ENCODE results near the gene TPSG1. TPM values are rescaled to one million over a fixed set of nuclear protein-coding genes. Genes with fewer than 3 reads are reported as not detected.

Gene TPSG1
- total and polyA plus RNA-seq, 2 experiments from 2014 or later: 0.81 TPM; not detected in 1

DNA sequence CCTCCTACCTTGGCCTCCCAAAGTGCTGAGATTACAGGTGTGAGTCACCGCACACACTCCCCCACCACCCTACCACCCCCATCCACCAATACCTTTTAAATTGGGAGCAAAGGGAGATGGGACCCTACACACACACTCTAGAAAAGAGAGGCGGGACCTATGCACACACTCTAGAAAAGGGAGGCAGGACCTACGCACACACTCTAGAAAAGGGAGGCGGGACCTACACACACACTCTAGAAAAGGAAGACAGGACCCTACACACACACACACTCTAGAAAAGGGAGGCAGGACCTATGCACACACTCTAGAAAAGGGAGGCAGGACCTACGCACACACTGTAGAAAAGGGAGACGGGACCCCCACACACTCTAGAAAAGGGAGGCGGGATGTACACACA lies 49.7 kb upstream of the TPSG1 start:
- H4K20me1 ChIP-seq (replicated peaks; ENCODE audit: insufficient read depth): no peaks in the 10 kb centered on the region
- H3K4me1 Mint-ChIP-seq: peaks cover 2% of the 10 kb centered on the region
- H3K36me3 Mint-ChIP-seq (ENCODE audit: low read depth): peaks cover 5% of the 10 kb centered on the region; the same call in 1 of the 3 replicates
- no peak for TF ChIP-seq EZH2 (IDR thresholded peaks at IDR 0.05; ENCODE audit: low read depth, unreplicated experiment)
- no peak for TF ChIP-seq JUNB (IDR thresholded peaks at IDR 0.05; ENCODE audit: unreplicated experiment)
- no peak for TF ChIP-seq EZH2phosphoT487 (IDR thresholded peaks at IDR 0.05; ENCODE audit: unreplicated experiment)
- no peak for TF ChIP-seq ZNF331 (CRISPR knock-in tag; IDR thresholded peaks at IDR 0.05; ENCODE audit: low read depth)
- TF ChIP-seq NANOG (IDR thresholded peaks at IDR 0.05; ENCODE audit: borderline replicate concordance): no peak
- no peak for TF ChIP-seq ZNF462 (CRISPR knock-in tag; IDR thresholded peaks at IDR 0.05)
- TF ChIP-seq, protein P1, sequence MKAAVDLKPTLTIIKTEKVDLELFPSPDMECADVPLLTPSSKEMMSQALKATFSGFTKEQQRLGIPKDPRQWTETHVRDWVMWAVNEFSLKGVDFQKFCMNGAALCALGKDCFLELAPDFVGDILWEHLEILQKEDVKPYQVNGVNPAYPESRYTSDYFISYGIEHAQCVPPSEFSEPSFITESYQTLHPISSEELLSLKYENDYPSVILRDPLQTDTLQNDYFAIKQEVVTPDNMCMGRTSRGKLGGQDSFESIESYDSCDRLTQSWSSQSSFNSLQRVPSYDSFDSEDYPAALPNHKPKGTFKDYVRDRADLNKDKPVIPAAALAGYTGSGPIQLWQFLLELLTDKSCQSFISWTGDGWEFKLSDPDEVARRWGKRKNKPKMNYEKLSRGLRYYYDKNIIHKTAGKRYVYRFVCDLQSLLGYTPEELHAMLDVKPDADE (IDR thresholded peaks at IDR 0.05): no peak
- TF ChIP-seq STAT1 (IDR thresholded peaks at IDR 0.05; ENCODE audit: unreplicated experiment): no peak
- no peak for TF ChIP-seq CREB1 (CRISPR knock-in tag; IDR thresholded peaks at IDR 0.05; ENCODE audit: low read depth)
- no peak for TF ChIP-seq CTCF (conservative IDR thresholded peaks at IDR 0.05; ENCODE audit: low read depth in 2 of 2)
- TF ChIP-seq ZNF114 (CRISPR knock-in tag; IDR thresholded peaks at IDR 0.05): no peak
- peaks cover 6% of the 10 kb centered on the region; the same call in 1 of the 2 replicates for H3K4me1 ChIP-seq (ENCODE audit: insufficient read depth)
- H3K27ac Mint-ChIP-seq: no peak overlapping the region
- no peak overlapping the region for H3K27ac ChIP-seq (ENCODE audit: low read depth)
- H3K79me2 ChIP-seq (replicated peaks; ENCODE audit: insufficient read depth): no peaks in the 10 kb centered on the region
- H3F3A ChIP-seq (replicated peaks; ENCODE audit: low read depth): no peaks in the 10 kb centered on the region
- H3K9me2 ChIP-seq (ENCODE audit: insufficient read depth): no peaks in the 10 kb centered on the region
- H3K4me3 ChIP-seq: no peak overlapping the region
- ATAC-seq: no peak
- H3K4me2 ChIP-seq: no peak overlapping the region
- H3K27me3 ChIP-seq (ENCODE audit: insufficient read depth): no peaks in the 10 kb centered on the region
- no peak overlapping the region for H2AFZ ChIP-seq
- H3K4me3 Mint-ChIP-seq: no peak overlapping the region
- no peaks in the 10 kb centered on the region for H3K36me3 ChIP-seq (ENCODE audit: insufficient read depth)
- no peak for DNase-seq (ENCODE audit: low spot score)
- H3K9me3 Mint-ChIP-seq: no peaks in the 10 kb centered on the region; the same call in 1 of the 3 replicates
- H3K27me3 Mint-ChIP-seq (ENCODE audit: insufficient read depth, low read depth, poor library complexity): peaks cover 16% of the 10 kb centered on the region

Data from GM23338 (cell line).